ENCODE data around the gene UST. TPM values are rescaled to one million over a fixed set of nuclear protein-coding genes. Genes with fewer than 3 reads are reported as not detected.

The UST gene
- total and polyA plus RNA-seq, 2 of the 8 experiments (the other 6 are each of a cell fraction or from before 2014, with no cell fraction given): 13.5 to 34.5 TPM

DNA sequence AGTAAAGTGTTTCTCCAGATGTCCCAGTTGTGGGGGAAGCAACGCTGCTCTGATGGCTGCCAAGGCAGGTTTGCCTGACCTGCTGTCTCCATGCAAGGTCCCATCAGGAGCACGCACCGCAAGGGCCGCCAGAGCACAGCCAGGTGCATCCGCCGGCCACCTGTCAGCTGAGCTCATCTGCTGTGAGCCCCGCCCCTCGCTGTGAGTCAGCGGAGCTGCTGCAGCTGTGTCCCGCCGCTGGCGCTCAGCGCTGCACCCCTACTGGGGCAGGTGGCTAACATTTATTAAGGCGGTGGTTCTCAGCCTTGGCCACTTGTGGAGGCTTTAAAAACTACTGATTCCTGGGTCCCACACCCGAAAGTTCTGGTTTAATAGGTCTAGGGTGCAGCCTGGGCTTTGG lies 225.7 kb downstream of the UST start:
- WGBS, 2 experiments (ENCODE audit: extremely low coverage in 1 of 2, insufficient coverage in 1 of 2, insufficient read length in 1 of 2, insufficient replicate concordance in 2 of 2, low coverage in 1 of 2, low lambda C conversion rate in 2 of 2, missing lambda C conversion rate in 1 of 2): 3% methylated on average over 15 of the region's 15 CpGs; no CpG with 5 or more reads in 1 of the 2 experiments
- peaks cover 0 to 8% (median 1%) of the 10 kb centered on the region in 4 experiments; a peak in 1 of 8 replicates for H3K36me3 ChIP-seq (ENCODE audit: control insufficient read depth in 2 of 4, insufficient read depth in 4 of 4, low read length in 3 of 4)
- peak overlapping the region; percentile 4; the same call in 1 of the 2 replicates for H3K18ac ChIP-seq (ENCODE audit: extremely low read depth, low read length)
- H2BK120ac ChIP-seq (replicated peaks; ENCODE audit: low read depth, low read length): no peak overlapping the region
- no peak overlapping the region for H2AK5ac ChIP-seq (ENCODE audit: low read depth, low read length)
- H4K20me1 ChIP-seq (replicated peaks in 1 of 2; ENCODE audit: control insufficient read depth in 1 of 2, insufficient read depth in 2 of 2, low read length in 2 of 2): peaks cover 0 to 2% of the 10 kb centered on the region in 2 experiments
- DNase-seq (ENCODE audit: low read depth in 1 of 2, low spot score in 2 of 2) (peak; percentile 84 to 88), FAIRE-seq (peak; percentile 82)
- H2BK20ac ChIP-seq (ENCODE audit: low read length): no peak overlapping the region
- H3K9me3 ChIP-seq (ENCODE audit: insufficient read depth in 2 of 2, low read depth in 1 of 2, low read length in 1 of 2): no peaks in the 10 kb centered on the region
- H3K23me2 ChIP-seq (ENCODE audit: low read depth, low read length): no peaks in the 10 kb centered on the region
- no peak overlapping the region for H4K5ac ChIP-seq (ENCODE audit: insufficient read length, low read depth, low read length)
- no peaks in the 10 kb centered on the region; a peak in 2 of 4 replicates for H3K79me2 ChIP-seq (ENCODE audit: control insufficient read depth in 1 of 2, insufficient read depth in 2 of 2, low read length in 2 of 2)
- H4K91ac ChIP-seq (replicated peaks; ENCODE audit: insufficient read length, low read length): no peak overlapping the region
- no peak overlapping the region; the same call in 1 of the 2 replicates for H2BK12ac ChIP-seq (ENCODE audit: low read depth, low read length)
- peak overlapping the region; percentile 4 to 40; a peak in 3 of 4 replicates for H3K4me2 ChIP-seq (ENCODE audit: insufficient read depth in 1 of 2, low read depth in 2 of 2, low read length in 2 of 2)
- H3K23ac ChIP-seq (ENCODE audit: insufficient read length): no peak overlapping the region
- peak overlapping the region in 1 of 4 experiments; percentile 19; a peak in 3 of 8 replicates for H3K4me3 ChIP-seq (ENCODE audit: extremely low read depth in 1 of 4, insufficient read depth in 2 of 4, low read depth in 3 of 4, low read length in 4 of 4)
- no peaks in the 10 kb centered on the region for H3K79me1 ChIP-seq (ENCODE audit: low read depth, low read length)
- H2BK15ac ChIP-seq (ENCODE audit: low read length): peak overlapping the region; percentile 19; the same call in 1 of the 2 replicates
- peak overlapping the region; percentile 79; the same call in 1 of the 2 replicates for H2BK5ac ChIP-seq (ENCODE audit: low read depth, low read length)
- no peaks in the 10 kb centered on the region for H3K27me3 ChIP-seq (replicated peaks in 1 of 4; ENCODE audit: control insufficient read depth in 3 of 4, extremely low read depth in 1 of 4, insufficient read depth in 3 of 4, low read length in 3 of 4)
- no peak overlapping the region for H4K8ac ChIP-seq (ENCODE audit: extremely low read depth, insufficient read depth, low read length)
- H3K14ac ChIP-seq (ENCODE audit: insufficient read length): no peak overlapping the region
- H3K56ac ChIP-seq (replicated peaks; ENCODE audit: insufficient read length, low read depth, low read length): no peak overlapping the region
- no peak overlapping the region for H3K4ac ChIP-seq (replicated peaks; ENCODE audit: insufficient read length, low read depth, low read length)
- ChIA-PET POLR2A (ENCODE audit: partially characterized antibody) (interaction anchor here (0.6 to 1.7 kb wide), 2 partner anchors 11 to 75 kb away, joined by 3 to 5 read pairs; no protein-coding TSS in a partner anchor), CTCF (ENCODE audit: partially characterized antibody) (interaction anchor here (0.5 to 4.6 kb wide), 17 partner anchors 8 to 1862 kb away, joined by 3 to 32 read pairs (median 3); no protein-coding TSS in a partner anchor)
- H3K27ac ChIP-seq (ENCODE audit: low read depth, low read length): peak overlapping the region; percentile 54; the same call in 1 of the 2 replicates
- no peak overlapping the region for H3K9ac ChIP-seq (replicated peaks in 1 of 4; ENCODE audit: extremely low read depth in 1 of 4, low read depth in 3 of 4, low read length in 3 of 4)
- no peak overlapping the region for H2AFZ ChIP-seq (ENCODE audit: low read length)
- H3K4me1 ChIP-seq (replicated peaks in 1 of 4; ENCODE audit: control insufficient read depth in 3 of 4, insufficient read depth in 4 of 4, low read length in 3 of 4): peaks cover 12 to 40% (median 15%) of the 10 kb centered on the region in 4 experiments
- TF ChIP-seq TBP (IDR thresholded peaks at IDR 0.05; ENCODE audit: low read depth, low read length) (peak; percentile 23; the same call in 1 of the 2 replicates), USF2 (IDR thresholded peaks at IDR 0.05; ENCODE audit: low read length) (0 out of 2 replicates have a peak, but pooled peaks have one; percentile 20), FOSL1 (IDR thresholded peaks at IDR 0.05; ENCODE audit: insufficient read depth, low read depth, low read length) (no peak), NANOG (IDR thresholded peaks at IDR 0.05; ENCODE audit: insufficient read depth, low read depth, low read length, poor library complexity, severe bottlenecking) (no peak), JUN (IDR thresholded peaks at IDR 0.05; ENCODE audit: low read depth, low read length) (peak; percentile 56; the same call in 1 of the 2 replicates), SIN3A (conservative IDR thresholded peaks at IDR 0.05 in 1 of 2, IDR thresholded peaks at IDR 0.05 in 1 of 2; ENCODE audit: low read depth in 1 of 2, low read length in 2 of 2) (peak; percentile 77 to 83; a peak in 3 of 4 replicates), RAD21 (IDR thresholded peaks at IDR 0.05 in 1 of 2, conservative IDR thresholded peaks at IDR 0.05 in 1 of 2; ENCODE audit: low read depth in 2 of 2, low read length in 2 of 2) (peak; percentile 22 to 28; a peak in 2 of 4 replicates), GABPA (IDR thresholded peaks at IDR 0.05; ENCODE audit: borderline replicate concordance, insufficient read depth, low read length) (peak; percentile 23; the same call in 1 of the 2 replicates), MAFK (IDR thresholded peaks at IDR 0.05; ENCODE audit: low read depth, low read length) (0 out of 2 replicates have a peak, but pooled peaks have one; percentile 24)
- TF ChIP-seq, protein P1, sequence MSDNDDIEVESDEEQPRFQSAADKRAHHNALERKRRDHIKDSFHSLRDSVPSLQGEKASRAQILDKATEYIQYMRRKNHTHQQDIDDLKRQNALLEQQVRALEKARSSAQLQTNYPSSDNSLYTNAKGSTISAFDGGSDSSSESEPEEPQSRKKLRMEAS (IDR thresholded peaks at IDR 0.05): peak; percentile 88

Measured in H1 (cell line).